Left forelimb (tissue), 1 donor: ENCODE results near the gene VWA5B2.

Experiments
- DNase-seq: peaks from one replicate; pipeline ENCODE4 v3.0.0-alpha.2; 2018; ENCODE audit warnings: low spot score

VWA5B2 gene

GRCh38 chr3:184275961-184276910 is 46.9 kb downstream of the VWA5B2 start, which contains the start of gene ECE2:
Gene ECE2, plus strand, starts transcription at chr3:184276022. Its CDS starts 132 bp downstream, at chr3:184276154.
- no peak for DNase-seq

GRCh38 chr3:184277366-184277765 is 48.0 kb downstream of the VWA5B2 start:
- DNase-seq = no peak

DNA sequence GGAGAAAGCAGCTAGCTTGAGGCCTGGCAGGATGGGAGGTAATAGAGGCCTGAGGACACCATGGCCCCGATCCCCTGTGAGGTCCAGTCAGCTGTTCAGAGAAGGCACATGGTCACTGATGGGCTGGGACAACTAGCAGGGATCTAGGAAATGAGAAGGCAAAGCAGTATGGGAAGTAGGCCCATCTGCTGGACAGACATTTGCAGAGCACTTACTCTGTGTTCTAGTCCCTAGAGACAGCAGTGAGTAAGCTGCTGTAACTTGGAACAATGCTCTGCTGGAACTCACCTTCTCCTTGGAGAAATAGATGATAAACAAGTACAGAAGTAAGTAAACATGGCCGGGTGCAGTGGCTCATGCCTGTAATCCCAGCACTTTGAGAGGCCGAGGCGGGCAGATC is 53.6 kb downstream of the VWA5B2 start:
- DNase-seq = no peak

GRCh38 chr3:184283681-184284080 is 54.3 kb downstream of the VWA5B2 start:
- DNase-seq = no peak

DNA sequence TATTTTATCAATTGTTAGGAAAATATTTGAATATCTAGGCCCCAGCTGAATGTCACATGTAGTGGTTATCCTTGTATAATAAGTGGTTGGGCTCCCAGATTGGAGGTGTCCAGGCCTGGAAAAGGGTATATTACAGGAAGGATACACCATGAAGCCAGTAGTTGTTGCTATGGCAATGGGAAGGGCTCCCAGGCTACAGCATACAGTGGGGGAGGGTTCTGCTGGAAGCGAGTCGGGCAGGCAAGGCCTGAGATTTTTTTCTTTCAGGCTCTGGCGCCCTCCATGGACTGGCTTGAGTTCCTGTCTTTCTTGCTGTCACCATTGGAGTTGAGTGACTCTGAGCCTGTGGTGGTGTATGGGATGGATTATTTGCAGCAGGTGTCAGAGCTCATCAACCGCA is 55.3 kb downstream of the VWA5B2 start:
- DNase-seq = peak; percentile 78

DNA sequence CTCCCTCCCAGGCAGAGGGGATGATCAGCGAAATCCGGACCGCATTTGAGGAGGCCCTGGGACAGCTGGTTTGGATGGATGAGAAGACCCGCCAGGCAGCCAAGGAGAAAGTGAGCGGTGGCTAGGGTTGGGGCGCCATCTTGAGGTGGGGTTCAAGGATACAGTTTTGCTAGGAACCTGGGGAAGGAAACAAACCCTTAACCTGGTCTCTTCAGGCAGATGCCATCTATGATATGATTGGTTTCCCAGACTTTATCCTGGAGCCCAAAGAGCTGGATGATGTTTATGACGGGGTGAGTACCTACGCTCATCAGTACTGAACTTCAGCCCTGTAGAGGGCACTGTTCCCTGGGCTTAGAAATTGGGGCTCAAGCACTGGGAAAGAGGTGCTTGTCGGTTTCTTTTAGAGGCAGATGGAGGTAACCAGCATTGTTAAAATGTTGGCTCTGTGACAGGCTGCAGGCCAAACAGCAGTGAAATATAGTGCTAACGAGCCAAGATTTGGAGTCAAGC is 60.1 kb downstream of the VWA5B2 start:
- DNase-seq = no peak

GRCh38 chr3:184290331-184290730 is 60.9 kb downstream of the VWA5B2 start:
- no peak for DNase-seq

- no peak for DNase-seq
Measured at GRCh38 chr3:184291044-184291737, 61.8 kb downstream of the VWA5B2 start.
